Measurements from ENCODE around the gene AGK.
"Not testable (repeated sequence)": the region's sequence is repeated elsewhere in the genome, so short reads cannot be mapped to it uniquely, and the experiment has no call there.

AGK gene

GRCh38 chr7:141557360-141557759 lies 6.2 kb downstream of the AGK start:
- DNase-seq, result no peak

DNA sequence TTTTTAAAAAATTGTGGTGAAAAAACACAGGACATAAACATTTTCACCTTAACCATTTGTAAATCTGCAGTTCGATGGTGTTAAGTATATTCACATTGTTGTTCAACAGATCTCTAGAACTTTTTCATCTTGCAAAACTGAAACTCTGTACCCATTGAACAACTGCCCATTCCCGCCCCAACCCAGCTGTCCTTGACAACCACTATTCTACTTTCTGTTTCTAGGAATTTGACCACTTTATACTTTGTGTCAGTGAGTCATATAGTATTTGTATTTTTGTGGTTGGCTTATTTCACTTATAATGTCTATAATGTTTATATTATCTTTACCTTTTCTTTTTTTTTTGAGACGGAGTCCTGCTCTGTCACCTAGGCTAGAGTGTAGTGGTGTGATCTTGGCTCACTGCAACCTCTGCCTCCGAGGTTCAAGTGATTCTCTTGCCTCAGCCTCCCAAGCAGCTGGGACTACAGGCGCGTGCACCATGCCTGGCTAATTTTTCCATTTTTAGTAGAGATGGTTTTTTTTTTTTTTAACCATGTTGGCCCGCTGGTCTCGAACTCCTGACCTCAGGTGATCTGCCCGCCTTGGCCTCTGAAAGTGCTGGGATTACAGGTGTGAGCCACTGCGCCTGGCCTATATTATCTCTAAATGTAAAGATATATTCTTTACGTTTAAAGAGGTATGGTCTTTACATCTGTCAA lies 6.8 kb downstream of the AGK start:
- DNase-seq, result not testable (repeated sequence)

DNA sequence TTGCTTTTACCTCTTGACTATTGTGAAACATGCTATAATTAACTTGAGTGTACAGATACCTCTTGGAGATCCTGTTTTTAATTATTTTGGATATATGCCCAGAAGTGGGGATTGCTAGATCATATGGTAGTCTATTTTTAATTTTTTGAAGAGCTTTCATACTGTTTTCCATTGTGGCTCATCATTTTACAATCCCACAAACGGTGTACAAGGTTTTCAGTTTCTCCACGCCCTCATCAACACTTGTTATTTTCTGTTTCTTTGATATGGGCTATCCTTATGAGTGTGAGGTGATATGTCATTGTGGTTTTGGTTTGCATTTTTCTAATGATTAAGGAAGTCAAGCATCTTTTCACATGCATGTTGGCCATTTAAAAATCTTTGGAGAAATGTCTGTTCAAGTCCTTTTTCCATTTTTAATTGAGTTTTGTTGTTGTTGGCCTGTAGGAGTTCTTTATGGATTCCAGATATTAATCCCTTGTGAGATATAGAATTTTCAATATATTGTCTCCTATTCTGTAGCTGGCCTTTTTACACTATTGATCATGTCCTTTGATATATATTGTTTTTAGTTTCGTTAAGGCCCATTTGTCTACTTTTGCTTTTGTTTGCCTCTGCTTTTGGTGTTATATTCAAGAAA lies 7.5 kb downstream of the AGK start:
- DNase-seq, result peak in 1 of 2 experiments; percentile 25

DNA sequence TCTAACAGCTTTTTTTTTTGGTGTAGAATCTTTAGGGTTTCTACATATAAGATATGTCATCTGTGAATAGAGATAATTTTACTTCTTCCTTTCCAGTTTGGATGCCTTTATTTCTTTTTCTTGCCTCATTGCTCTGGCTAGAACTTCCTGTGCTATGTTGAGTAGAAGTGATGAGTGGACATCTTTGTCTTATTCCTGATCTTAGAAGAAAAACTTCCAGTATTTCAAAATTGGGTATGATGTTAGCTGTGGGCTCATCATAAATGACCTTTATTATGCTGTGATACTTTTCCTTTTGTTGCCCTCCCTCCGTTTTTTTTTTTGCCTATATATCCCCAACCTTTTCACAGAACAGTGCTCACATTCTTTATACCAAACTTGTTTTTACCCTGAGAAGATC lies 8.8 kb downstream of the AGK start:
- no peak for DNase-seq

GRCh38 chr7:141562036-141562435 lies 10.8 kb downstream of the AGK start:
- no peak for DNase-seq

- DNase-seq, result no peak
These were observed 11.3 kb downstream of the AGK start for GRCh38 chr7:141562543-141562942.

GRCh38 chr7:141562972-141563371 lies 11.8 kb downstream of the AGK start:
- DNase-seq, result no peak

DNA sequence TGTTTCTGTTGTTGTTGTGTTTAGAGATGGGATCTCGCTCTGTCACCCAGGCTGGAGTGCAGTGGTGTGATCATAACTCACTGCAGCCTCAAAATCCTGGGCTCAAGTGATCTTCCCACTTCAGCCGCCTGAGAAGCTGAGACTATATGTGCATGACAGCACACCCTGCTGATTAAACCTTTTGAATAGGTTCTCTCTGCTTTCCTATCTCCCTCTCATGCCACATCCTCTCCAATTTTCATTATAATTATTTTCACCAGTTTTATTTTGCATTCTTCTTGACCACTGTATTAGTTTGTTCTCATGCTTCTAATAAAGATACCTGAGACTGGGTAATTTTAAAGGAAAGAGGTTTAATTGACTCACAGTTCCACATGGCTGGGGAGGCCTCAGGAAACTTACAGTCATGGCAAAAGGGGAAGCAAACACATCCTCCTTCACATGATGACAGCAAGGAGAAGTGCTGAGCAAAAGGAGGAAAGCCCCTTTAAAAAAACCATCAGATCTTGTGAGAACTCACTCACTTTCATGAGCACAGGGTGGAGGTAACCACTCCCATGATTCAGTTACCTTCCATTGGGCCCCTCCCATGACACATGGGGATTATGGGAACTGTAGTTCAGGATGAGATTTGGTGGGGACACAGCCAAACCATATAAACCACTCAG lies 12.9 kb downstream of the AGK start:
- DNase-seq, result no peak

DNA sequence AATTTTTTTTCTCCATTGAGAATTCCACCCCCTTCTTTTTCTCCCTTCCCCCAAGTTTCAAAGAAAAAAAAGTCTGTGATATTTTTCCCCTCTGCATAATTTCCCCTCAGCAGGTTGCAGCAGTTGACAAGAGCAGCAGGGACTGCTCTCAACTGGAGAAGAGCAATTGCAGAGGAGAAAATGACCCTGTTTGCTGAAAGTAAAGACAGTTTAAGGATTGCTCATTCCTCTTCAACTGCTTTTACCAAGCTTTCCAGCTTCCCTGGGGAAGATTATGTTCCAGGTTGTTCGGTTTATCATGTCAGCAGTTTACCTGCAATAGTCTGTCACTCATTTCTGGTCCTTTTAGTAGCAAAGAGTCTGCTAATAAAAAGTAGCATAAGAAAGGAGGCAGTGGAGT lies 16.2 kb downstream of the AGK start:
- DNase-seq, result no peak

DNA sequence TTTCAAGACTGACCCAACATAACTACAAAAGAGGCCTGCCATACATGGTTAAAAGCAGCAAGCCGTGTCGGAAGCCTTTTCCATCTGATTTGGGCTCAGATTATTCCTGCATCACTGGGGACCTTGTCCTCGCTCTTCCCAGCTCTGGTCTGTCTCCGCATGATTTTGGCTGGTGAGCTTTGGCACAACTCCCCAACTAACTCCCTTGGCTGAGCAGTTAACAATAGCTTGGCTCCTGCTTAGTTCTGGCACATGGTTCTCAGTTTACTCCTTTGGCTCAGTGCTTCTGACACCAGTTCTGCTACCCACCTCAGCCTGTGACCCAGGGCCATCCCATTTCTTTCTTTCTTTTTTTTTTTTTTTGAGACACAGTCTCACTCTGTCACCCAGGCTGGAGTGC lies 17.0 kb downstream of the AGK start:
- no peak for DNase-seq

DNA sequence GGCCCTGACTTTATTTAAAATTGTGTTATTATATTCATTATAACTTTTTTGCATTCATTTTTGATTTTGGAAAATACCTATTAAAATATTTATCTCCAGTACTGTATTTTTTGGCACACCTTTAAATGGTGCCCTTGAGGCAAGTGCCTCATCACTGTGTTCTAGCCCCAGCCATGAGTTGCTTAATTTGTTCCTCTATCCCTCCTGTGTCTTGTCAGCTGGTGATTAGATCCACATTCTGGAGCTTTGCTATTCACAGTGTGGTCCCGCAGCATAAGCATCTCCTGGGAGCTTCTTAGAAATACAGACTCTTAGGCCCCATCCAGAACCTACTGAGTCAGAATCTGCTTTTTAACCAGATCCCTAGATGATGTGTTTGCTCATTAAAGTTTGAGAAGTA lies 19.8 kb downstream of the AGK start:
- no peak for DNase-seq

- DNase-seq, result no peak
These were observed 21.0 kb downstream of the AGK start for GRCh38 chr7:141572175-141572574.

- DNase-seq, result no peak
These were observed 22.3 kb downstream of the AGK start for GRCh38 chr7:141573511-141573910.

- peak in 1 of 2 experiments; percentile 69 for DNase-seq
These were observed 24.0 kb downstream of the AGK start for GRCh38 chr7:141575164-141575563.

DNA sequence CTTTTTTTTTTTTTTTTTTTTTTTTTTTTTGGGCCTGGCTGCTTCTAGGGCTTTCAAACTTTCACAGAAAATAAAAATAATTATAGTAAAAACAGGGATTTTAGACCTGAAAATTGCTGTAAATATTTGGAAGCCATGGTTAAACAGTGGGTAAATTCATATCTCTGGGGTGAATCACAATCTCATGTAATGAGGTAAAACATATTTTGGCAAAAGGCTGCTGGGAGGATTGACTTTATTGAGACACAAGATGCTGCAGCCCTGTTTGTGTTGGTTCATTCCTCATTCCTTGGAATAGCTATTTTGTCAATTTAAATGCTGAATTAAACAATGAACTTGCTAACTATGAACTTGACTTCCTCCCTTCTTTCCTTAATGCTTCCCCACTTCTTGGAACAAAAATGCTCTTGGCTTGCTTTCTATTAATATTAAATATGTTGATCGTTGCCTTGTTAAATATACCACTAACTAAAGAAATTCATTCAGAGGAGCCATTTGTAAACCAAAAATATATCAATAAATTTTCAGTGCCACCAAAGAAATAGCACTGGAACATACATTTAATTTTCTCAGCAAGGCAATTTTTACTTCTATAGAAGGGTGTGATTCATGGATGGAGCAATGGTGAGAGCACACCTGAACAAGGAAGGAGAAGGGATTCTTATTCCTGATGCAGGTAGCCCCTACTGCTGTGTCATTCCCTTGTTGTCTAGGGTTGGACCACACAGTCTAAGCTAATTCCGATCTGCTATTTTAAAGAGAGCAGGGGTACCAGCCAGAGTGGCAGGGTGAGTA lies 24.6 kb downstream of the AGK start:
- no peak for DNase-seq

DNA sequence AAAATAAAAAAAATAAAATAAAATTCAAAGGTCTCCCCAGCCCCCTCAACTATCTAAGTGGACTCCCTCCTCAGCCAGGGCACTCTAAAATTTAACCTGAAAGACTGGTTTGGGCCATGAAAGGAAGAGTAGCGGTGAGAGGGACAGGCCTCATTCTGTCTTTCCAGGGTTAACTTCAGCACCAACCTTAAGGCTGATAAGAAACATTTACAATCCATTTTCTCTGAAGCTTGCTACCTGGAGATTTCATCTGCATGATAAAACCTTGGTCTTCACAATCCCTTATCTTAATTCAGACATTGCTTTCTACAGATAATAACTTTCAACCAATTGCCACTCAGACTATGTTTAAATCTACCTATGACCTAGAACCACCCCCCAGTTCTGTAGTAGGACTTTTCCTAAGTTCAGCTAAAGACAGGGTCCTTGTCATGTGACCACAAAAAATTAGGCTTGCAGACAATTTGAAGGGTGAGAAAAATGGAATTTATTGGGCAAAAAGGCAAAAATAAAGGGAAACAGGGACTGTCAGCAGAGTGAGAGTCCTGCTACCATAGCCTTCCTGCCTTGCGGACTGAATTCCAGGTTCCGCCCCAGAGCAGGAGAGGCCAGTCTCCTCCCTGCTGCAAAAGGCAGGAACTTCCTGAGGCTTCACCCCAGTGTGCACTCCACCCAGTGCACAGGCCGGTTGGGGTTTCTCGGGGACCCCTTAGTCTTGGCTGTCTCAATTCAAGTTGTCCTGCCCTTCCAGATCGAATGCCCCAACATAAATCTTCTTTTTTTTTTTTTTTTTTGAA lies 26.0 kb downstream of the AGK start:
- DNase-seq, result no peak

- DNase-seq, result not testable (repeated sequence)
These were observed 28.7 kb downstream of the AGK start for GRCh38 chr7:141579953-141580352.

DNA sequence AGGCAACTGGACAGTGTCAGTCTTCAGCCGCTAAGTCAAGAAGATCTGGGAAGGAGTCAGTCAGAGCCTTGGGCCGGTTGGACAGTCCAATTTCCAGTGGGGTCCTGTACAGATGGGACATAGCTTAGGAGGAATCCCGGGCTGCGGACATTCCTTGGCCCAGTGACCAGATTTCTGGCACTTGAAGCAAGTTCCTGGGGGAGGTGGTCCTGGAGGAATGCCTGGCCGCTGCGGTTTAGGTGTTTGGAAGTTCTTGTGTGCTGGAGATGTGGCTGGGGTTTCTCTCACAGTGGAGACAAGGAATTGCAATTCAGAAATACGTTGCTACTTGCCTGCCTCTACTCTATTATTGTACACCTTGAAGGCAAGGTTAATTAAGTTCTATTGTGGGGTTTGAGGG lies 30.9 kb downstream of the AGK start:
- DNase-seq, result not testable (repeated sequence)

GRCh38 chr7:141584935-141585334 lies 33.7 kb downstream of the AGK start:
- no peak for DNase-seq

- DNase-seq, result no peak
These were observed 34.6 kb downstream of the AGK start for GRCh38 chr7:141585592-141586510.

DNA sequence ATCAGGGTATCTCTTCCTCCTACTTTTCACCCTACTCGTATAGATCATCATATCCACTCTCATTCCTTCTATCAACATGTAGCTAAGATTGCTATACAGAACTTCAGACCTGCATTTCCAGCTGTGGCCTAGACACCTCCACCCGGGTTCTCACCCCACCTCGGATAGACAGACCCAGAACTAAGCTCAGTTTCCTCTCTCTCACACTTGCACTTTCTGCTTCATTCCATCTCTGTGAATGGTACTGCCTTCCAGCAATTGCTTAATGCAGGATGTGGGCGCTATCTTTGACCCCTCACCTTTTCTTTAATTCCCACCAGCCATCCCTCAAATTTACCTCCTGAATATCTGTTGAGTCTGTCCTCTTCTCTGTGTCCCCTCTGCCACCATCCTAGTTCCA lies 35.7 kb downstream of the AGK start:
- DNase-seq, result no peak
